ENCODE data around the gene ATRNL1. TPM values are rescaled to one million over a fixed set of nuclear protein-coding genes. Genes with fewer than 3 reads are reported as not detected.

Gene ATRNL1, protein sequence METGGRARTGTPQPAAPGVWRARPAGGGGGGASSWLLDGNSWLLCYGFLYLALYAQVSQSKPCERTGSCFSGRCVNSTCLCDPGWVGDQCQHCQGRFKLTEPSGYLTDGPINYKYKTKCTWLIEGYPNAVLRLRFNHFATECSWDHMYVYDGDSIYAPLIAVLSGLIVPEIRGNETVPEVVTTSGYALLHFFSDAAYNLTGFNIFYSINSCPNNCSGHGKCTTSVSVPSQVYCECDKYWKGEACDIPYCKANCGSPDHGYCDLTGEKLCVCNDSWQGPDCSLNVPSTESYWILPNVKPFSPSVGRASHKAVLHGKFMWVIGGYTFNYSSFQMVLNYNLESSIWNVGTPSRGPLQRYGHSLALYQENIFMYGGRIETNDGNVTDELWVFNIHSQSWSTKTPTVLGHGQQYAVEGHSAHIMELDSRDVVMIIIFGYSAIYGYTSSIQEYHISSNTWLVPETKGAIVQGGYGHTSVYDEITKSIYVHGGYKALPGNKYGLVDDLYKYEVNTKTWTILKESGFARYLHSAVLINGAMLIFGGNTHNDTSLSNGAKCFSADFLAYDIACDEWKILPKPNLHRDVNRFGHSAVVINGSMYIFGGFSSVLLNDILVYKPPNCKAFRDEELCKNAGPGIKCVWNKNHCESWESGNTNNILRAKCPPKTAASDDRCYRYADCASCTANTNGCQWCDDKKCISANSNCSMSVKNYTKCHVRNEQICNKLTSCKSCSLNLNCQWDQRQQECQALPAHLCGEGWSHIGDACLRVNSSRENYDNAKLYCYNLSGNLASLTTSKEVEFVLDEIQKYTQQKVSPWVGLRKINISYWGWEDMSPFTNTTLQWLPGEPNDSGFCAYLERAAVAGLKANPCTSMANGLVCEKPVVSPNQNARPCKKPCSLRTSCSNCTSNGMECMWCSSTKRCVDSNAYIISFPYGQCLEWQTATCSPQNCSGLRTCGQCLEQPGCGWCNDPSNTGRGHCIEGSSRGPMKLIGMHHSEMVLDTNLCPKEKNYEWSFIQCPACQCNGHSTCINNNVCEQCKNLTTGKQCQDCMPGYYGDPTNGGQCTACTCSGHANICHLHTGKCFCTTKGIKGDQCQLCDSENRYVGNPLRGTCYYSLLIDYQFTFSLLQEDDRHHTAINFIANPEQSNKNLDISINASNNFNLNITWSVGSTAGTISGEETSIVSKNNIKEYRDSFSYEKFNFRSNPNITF (N-terminal part only)
- 0.65 TPM in 1 of 2 replicates, not detected in the other for total RNA-seq

DNA sequence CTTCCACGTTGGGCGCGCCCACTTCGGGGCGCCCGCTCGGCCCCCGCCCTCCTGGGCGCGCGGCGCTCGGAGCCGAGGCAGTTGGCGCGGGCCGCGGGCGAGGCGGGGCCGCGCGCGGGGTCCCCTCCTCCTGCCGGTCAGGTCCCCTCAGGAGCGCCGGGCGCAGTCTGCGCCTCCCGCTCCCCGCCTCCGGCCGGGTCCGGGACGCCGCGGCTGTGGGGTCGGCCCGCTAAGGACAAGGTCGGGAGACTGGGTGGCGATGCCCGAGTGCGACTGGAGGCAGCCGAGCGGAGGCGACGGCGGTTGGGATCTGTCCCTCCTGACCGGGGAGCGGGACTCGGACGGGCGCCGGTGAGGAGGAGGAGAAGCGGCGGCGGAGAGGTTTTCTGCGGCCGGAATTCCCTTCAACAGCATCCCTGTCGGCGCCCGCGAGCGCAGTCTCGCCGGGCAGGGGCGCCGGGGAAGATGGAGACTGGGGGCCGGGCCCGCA is at the start of gene ATRNL1:
TSS of gene ATRNL1 (plus strand) at position 80 of the 490 bp plus-strand sequence. CDS start at position 466, 386 bp downstream.

Other genes starting within 250 kb of the ATRNL1 start
- gene TRUB1, start 155.2 kb upstream of the ATRNL1 start, total RNA-seq, result 25.0 and 25.4 TPM in 2 replicates